H54 (cell line): Measurements from ENCODE around the gene ZNF701.
"Not testable (repeated sequence)": the region's sequence is repeated elsewhere in the genome, so short reads cannot be mapped to it uniquely, and the experiment has no call there.

Experiments
- DNase-seq: peaks from one replicate; pipeline ENCODE4 v3.0.0; 2011; ENCODE audit warnings: low spot score, mixed read lengths; ENCODE audit not compliant: insufficient read length
- FAIRE-seq: peaks from 3 replicates; lab custom pipeline; 2011; peaks lifted over from hg19 to GRCh38; lab: Jason Lieb, UNC
- POLR2A ChIP-seq: IDR thresholded peaks from 2 replicates; pipeline ENCODE4 v1.6.1; 2011; ENCODE audit warnings: low read depth, mild to moderate bottlenecking, low read length

The ZNF701 gene

GRCh38 chr19:52542984-52543664, 27.0 kb upstream of the ZNF701 start:
- FAIRE-seq (no peak), DNase-seq (no peak)
- no peak for TF ChIP-seq POLR2A

GRCh38 chr19:52554216-52554971, 15.7 kb upstream of the ZNF701 start:
- FAIRE-seq (no peak), DNase-seq (no peak)
- no peak for TF ChIP-seq POLR2A

GRCh38 chr19:52557231-52557995, 12.7 kb upstream of the ZNF701 start:
- no peak for TF ChIP-seq POLR2A
- FAIRE-seq (no peak), DNase-seq (no peak)

- DNase-seq, FAIRE-seq: not testable (repeated sequence)
These were observed 11.2 kb upstream of the ZNF701 start for GRCh38 chr19:52558732-52559445.

- DNase-seq, FAIRE-seq: not testable (repeated sequence)
These were observed 8.5 kb upstream of the ZNF701 start for GRCh38 chr19:52561611-52562010.

GRCh38 chr19:52566121-52566520, 4.0 kb upstream of the ZNF701 start:
- no peak for FAIRE-seq
- TF ChIP-seq POLR2A = no peak
- DNase-seq = no peak

- FAIRE-seq = peak; percentile 95
These were observed 3.5 kb upstream of the ZNF701 start for GRCh38 chr19:52566588-52566987.

GRCh38 chr19:52567921-52568320, 2.2 kb upstream of the ZNF701 start:
- no peak for TF ChIP-seq POLR2A
- FAIRE-seq = no peak
- DNase-seq = no peak

More at GRCh38 chr19:52566588-52566987, 3.5 kb upstream of the ZNF701 start:
- DNase-seq = peak; percentile 39
- no peak for TF ChIP-seq POLR2A

GRCh38 chr19:52569638-52569999, 468 bp upstream of the ZNF701 start:
- DNase-seq = peak; percentile 32
- FAIRE-seq = not testable (repeated sequence)

- no peak for TF ChIP-seq POLR2A
- FAIRE-seq = no peak
- no peak for DNase-seq
These were observed 14.8 kb downstream of the ZNF701 start for GRCh38 chr19:52584736-52585440.

GRCh38 chr19:52585604-52586003, 15.5 kb downstream of the ZNF701 start:
- no peak for TF ChIP-seq POLR2A
- DNase-seq (no peak), FAIRE-seq (no peak)

- FAIRE-seq (no peak), DNase-seq (no peak)
- TF ChIP-seq POLR2A = no peak
These were observed 20.6 kb downstream of the ZNF701 start for GRCh38 chr19:52590728-52591127.

GRCh38 chr19:52592301-52592700, 22.2 kb downstream of the ZNF701 start:
- TF ChIP-seq POLR2A = no peak
- FAIRE-seq (no peak), DNase-seq (no peak)

- DNase-seq, FAIRE-seq: not testable (repeated sequence)
These were observed 23.4 kb downstream of the ZNF701 start for GRCh38 chr19:52593441-52593840.
